Measurements from ENCODE around the gene SLC45A1. TPM values are rescaled to one million over a fixed set of nuclear protein-coding genes. Genes with fewer than 3 reads are reported as not detected.

Gene SLC45A1
- total and polyA plus RNA-seq, 2 donors (not counting 1 experiment from before 2014, with no cell fraction given), result 0.54 to 0.64 TPM

DNA sequence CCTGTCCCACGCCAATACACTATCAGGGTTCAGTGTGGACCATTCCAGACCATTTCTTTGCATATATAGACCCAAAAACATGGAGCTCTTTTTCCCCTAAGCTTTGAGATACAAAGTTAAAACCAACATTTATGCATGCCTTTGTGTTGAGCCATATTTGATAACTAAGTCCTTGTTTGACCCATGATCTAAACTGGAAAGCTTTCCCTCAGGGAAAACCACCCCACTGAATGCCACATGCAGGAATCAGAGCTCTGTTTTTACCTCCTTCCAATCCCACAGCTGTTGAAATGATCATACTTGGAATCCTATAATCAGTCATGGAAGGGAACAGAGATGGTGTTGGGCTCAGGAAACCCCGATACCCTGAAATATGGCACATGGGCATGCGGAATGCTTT, 14.8 kb upstream of the SLC45A1 start:
- no peaks in the 10 kb centered on the region for H3K4me1 ChIP-seq (ENCODE audit: control insufficient read depth in 2 of 2, insufficient read depth in 2 of 2, low read length in 2 of 2)
- H3K27me3 Mint-ChIP-seq, result peaks cover 16% of the 10 kb centered on the region
- H2AFZ ChIP-seq (ENCODE audit: insufficient read depth, low read depth, low read length, poor library complexity, severe bottlenecking), result no peak overlapping the region
- no peak overlapping the region for H3K4me3 Mint-ChIP-seq
- H3K79me2 ChIP-seq (ENCODE audit: control insufficient read depth, insufficient read depth, low read length), result no peaks in the 10 kb centered on the region
- no peak for ATAC-seq (ENCODE audit: low read depth)
- no peak overlapping the region for H3K9ac ChIP-seq (ENCODE audit: low read length)
- H4K20me1 ChIP-seq (ENCODE audit: control insufficient read depth, insufficient read depth, low read length, poor library complexity, severe bottlenecking), result no peaks in the 10 kb centered on the region
- no peak for DNase-seq
- POLR2A ChIA-PET, result no interaction called here
- TF ChIP-seq, protein P1, sequence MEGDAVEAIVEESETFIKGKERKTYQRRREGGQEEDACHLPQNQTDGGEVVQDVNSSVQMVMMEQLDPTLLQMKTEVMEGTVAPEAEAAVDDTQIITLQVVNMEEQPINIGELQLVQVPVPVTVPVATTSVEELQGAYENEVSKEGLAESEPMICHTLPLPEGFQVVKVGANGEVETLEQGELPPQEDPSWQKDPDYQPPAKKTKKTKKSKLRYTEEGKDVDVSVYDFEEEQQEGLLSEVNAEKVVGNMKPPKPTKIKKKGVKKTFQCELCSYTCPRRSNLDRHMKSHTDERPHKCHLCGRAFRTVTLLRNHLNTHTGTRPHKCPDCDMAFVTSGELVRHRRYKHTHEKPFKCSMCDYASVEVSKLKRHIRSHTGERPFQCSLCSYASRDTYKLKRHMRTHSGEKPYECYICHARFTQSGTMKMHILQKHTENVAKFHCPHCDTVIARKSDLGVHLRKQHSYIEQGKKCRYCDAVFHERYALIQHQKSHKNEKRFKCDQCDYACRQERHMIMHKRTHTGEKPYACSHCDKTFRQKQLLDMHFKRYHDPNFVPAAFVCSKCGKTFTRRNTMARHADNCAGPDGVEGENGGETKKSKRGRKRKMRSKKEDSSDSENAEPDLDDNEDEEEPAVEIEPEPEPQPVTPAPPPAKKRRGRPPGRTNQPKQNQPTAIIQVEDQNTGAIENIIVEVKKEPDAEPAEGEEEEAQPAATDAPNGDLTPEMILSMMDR (IDR thresholded peaks at IDR 0.05), result no peak
- no peak for TF ChIP-seq EZH2 (IDR thresholded peaks at IDR 0.05; ENCODE audit: borderline replicate concordance, insufficient read depth, low read depth, low read length, poor library complexity, severe bottlenecking)
- no peak overlapping the region for H3K4me2 ChIP-seq (replicated peaks; ENCODE audit: low read depth, low read length, poor library complexity, severe bottlenecking)
- H3K36me3 ChIP-seq (replicated peaks in 1 of 2; ENCODE audit: control extremely low read depth in 1 of 2, control insufficient read depth in 1 of 2, extremely low read depth in 1 of 2, insufficient read depth in 2 of 2, low read length in 1 of 2), result no peaks in the 10 kb centered on the region
- intact Hi-C loops (cut with micrococcal nuclease), result no loop called here
- H3K27me3 ChIP-seq (replicated peaks in 1 of 4; ENCODE audit: control extremely low read depth in 1 of 4, control insufficient read depth in 3 of 4, insufficient read depth in 4 of 4, low read length in 3 of 4), result peaks cover 0 to 16% (median 4%) of the 10 kb centered on the region in 4 experiments
- H3K27ac ChIP-seq (ENCODE audit: low read length in 2 of 2), result no peak overlapping the region
- WGBS (ENCODE audit: insufficient coverage), result 90% methylated on average over 3 of the region's 3 CpGs
- no peak overlapping the region for H3K27ac Mint-ChIP-seq
- H3K9me3 ChIP-seq (ENCODE audit: control extremely low read depth in 1 of 3, control insufficient read depth in 2 of 3, insufficient read depth in 1 of 3, low read length in 2 of 3), result no peaks in the 10 kb centered on the region
- H3K9me3 Mint-ChIP-seq (ENCODE audit: insufficient read depth), result no peaks in the 10 kb centered on the region
- CTCF ChIA-PET, result no interaction called here
- H3K4me1 Mint-ChIP-seq, result no peaks in the 10 kb centered on the region
- no peak overlapping the region for H3K4me3 ChIP-seq (ENCODE audit: control extremely low read depth in 1 of 5, extremely low read depth in 1 of 5, insufficient read depth in 1 of 5, low read depth in 2 of 5, low read length in 4 of 5)

DNA sequence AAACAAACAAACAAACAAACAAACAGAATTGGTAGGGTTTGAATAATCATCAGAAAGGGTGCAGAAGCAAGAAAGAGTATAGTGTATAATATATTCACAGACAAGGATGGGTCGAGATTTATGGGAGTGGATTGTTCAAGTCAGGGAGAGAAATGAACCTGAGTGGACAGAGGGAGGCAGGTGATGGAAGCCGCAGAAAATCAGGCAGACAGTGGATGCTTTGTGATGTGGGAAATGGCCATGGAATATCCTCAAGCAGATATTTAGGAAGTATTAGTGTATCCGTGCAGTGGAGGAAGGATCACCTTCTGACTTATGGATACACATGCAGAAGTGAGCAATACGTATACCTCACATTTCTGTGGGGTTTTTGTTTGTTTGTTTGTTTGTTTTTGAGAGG, 14.0 kb upstream of the SLC45A1 start:
- no peak overlapping the region for H3K4me3 Mint-ChIP-seq
- H3K4me3 ChIP-seq (ENCODE audit: control extremely low read depth in 1 of 5, extremely low read depth in 1 of 5, insufficient read depth in 1 of 5, low read depth in 2 of 5, low read length in 4 of 5), result no peak overlapping the region
- peaks cover 16% of the 10 kb centered on the region for H3K27me3 Mint-ChIP-seq
- H3K4me1 ChIP-seq (ENCODE audit: control insufficient read depth in 2 of 2, insufficient read depth in 2 of 2, low read length in 2 of 2), result no peaks in the 10 kb centered on the region
- no peaks in the 10 kb centered on the region for H3K9me3 Mint-ChIP-seq (ENCODE audit: insufficient read depth)
- H3K79me2 ChIP-seq (ENCODE audit: control insufficient read depth, insufficient read depth, low read length), result no peaks in the 10 kb centered on the region
- H2AFZ ChIP-seq (ENCODE audit: insufficient read depth, low read depth, low read length, poor library complexity, severe bottlenecking), result no peak overlapping the region
- POLR2A ChIA-PET, result no interaction called here
- H3K36me3 ChIP-seq (replicated peaks in 1 of 2; ENCODE audit: control extremely low read depth in 1 of 2, control insufficient read depth in 1 of 2, extremely low read depth in 1 of 2, insufficient read depth in 2 of 2, low read length in 1 of 2), result no peaks in the 10 kb centered on the region
- H3K9me3 ChIP-seq (ENCODE audit: control extremely low read depth in 1 of 3, control insufficient read depth in 2 of 3, insufficient read depth in 1 of 3, low read length in 2 of 3), result no peaks in the 10 kb centered on the region
- H3K27ac Mint-ChIP-seq, result no peak overlapping the region
- no peak overlapping the region for H3K27ac ChIP-seq (ENCODE audit: low read length in 2 of 2)
- intact Hi-C loops (cut with micrococcal nuclease), result no loop called here
- TF ChIP-seq, protein P1 (IDR thresholded peaks at IDR 0.05), result no peak
- TF ChIP-seq EZH2 (IDR thresholded peaks at IDR 0.05; ENCODE audit: borderline replicate concordance, insufficient read depth, low read depth, low read length, poor library complexity, severe bottlenecking), result no peak
- H3K9ac ChIP-seq (ENCODE audit: low read length), result no peak overlapping the region
- CTCF ChIA-PET, result no interaction called here
- DNase-seq, result no peak
- no peak for ATAC-seq (ENCODE audit: low read depth)
- 96% methylated on average over 2 of the region's 4 CpGs for WGBS (ENCODE audit: insufficient coverage)
- peaks cover 0 to 16% (median 4%) of the 10 kb centered on the region in 4 experiments for H3K27me3 ChIP-seq (replicated peaks in 1 of 4; ENCODE audit: control extremely low read depth in 1 of 4, control insufficient read depth in 3 of 4, insufficient read depth in 4 of 4, low read length in 3 of 4)
- no peak overlapping the region for H3K4me2 ChIP-seq (replicated peaks; ENCODE audit: low read depth, low read length, poor library complexity, severe bottlenecking)
- H3K4me1 Mint-ChIP-seq, result no peaks in the 10 kb centered on the region
- H4K20me1 ChIP-seq (ENCODE audit: control insufficient read depth, insufficient read depth, low read length, poor library complexity, severe bottlenecking), result no peaks in the 10 kb centered on the region
